ENCODE results near the gene FIBCD1.
"Not testable (repeated sequence)": the region's sequence is repeated elsewhere in the genome, so short reads cannot be mapped to it uniquely, and the experiment has no call there.

FIBCD1 gene

GRCh38 chr9:130956636-130957450 lies 17.8 kb upstream of the FIBCD1 start:
- DNase-seq (ENCODE audit: low read depth in 1 of 2, low spot score in 1 of 2), result no peak
- TF ChIP-seq GABPA (IDR thresholded peaks at IDR 0.05; ENCODE audit: low read depth), result no peak
- TF ChIP-seq POLR2AphosphoS5 (IDR thresholded peaks at IDR 0.05; ENCODE audit: low read depth), result no peak
- no peak for TF ChIP-seq CTCF (IDR thresholded peaks at IDR 0.05; ENCODE audit: insufficient read depth, low read length)
- TF ChIP-seq REST (IDR thresholded peaks at IDR 0.05; ENCODE audit: insufficient replicate concordance, low read depth), result no peak
- TF ChIP-seq SPI1 (IDR thresholded peaks at IDR 0.05; ENCODE audit: borderline replicate concordance, low read depth), result no peak

GRCh38 chr9:130955947-130956621 lies 17.0 kb upstream of the FIBCD1 start:
- Histone ChIP-seq H3K4me3 (replicated peaks; ENCODE audit: insufficient read depth, low read length) (no peak overlapping the region), H3K27me3 (ENCODE audit: insufficient read depth, poor library complexity, severe bottlenecking) (no peaks in the 10 kb centered on the region), H3K27ac (replicated peaks) (no peak overlapping the region)
- TF ChIP-seq GABPA (IDR thresholded peaks at IDR 0.05; ENCODE audit: low read depth) (no peak), CTCF (IDR thresholded peaks at IDR 0.05; ENCODE audit: insufficient read depth, low read length) (no peak), SPI1 (IDR thresholded peaks at IDR 0.05; ENCODE audit: borderline replicate concordance, low read depth) (no peak), POLR2AphosphoS5 (IDR thresholded peaks at IDR 0.05; ENCODE audit: low read depth) (no peak), REST (IDR thresholded peaks at IDR 0.05; ENCODE audit: insufficient replicate concordance, low read depth) (no peak)
- DNase-seq (ENCODE audit: low read depth in 1 of 2, low spot score in 1 of 2), result no peak

More at GRCh38 chr9:130956636-130957450, 17.8 kb upstream of the FIBCD1 start:
- H3K27ac ChIP-seq (replicated peaks), result no peak overlapping the region
- H3K4me3 ChIP-seq (replicated peaks; ENCODE audit: insufficient read depth, low read length), result no peak overlapping the region
- no peaks in the 10 kb centered on the region for H3K27me3 ChIP-seq (ENCODE audit: insufficient read depth, poor library complexity, severe bottlenecking)

GRCh38 chr9:130954925-130955324 lies 15.9 kb upstream of the FIBCD1 start:
- H3K27ac ChIP-seq (replicated peaks); DNase-seq (ENCODE audit: low read depth in 1 of 2, low spot score in 1 of 2); H3K4me3 ChIP-seq (replicated peaks; ENCODE audit: insufficient read depth, low read length); H3K27me3 ChIP-seq (ENCODE audit: insufficient read depth, poor library complexity, severe bottlenecking): not testable (repeated sequence)

GRCh38 chr9:130954317-130954716 lies 15.3 kb upstream of the FIBCD1 start:
- TF ChIP-seq POLR2AphosphoS5 (IDR thresholded peaks at IDR 0.05; ENCODE audit: low read depth) (no peak), REST (IDR thresholded peaks at IDR 0.05; ENCODE audit: insufficient replicate concordance, low read depth) (no peak), CTCF (IDR thresholded peaks at IDR 0.05; ENCODE audit: insufficient read depth, low read length) (no peak), SPI1 (IDR thresholded peaks at IDR 0.05; ENCODE audit: borderline replicate concordance, low read depth) (no peak)
- DNase-seq (ENCODE audit: low read depth in 1 of 2, low spot score in 1 of 2), result no peak
- Histone ChIP-seq H3K27ac (replicated peaks) (no peak overlapping the region), H3K27me3 (ENCODE audit: insufficient read depth, poor library complexity, severe bottlenecking) (no peaks in the 10 kb centered on the region), H3K4me3 (replicated peaks; ENCODE audit: insufficient read depth, low read length) (no peak overlapping the region)
